Activated CD4-positive, alpha-beta T cell treated with anti-CD3 and anti-CD28 coated beads, Interleukin-2, Interleukin-4, amounts not matched to agents 100 ng/mL and 50 ng/mL, durations not matched to agents 16 hours and 8 hours (primary cell): Measurements from ENCODE around the gene EVL.
A peak's percentile ranks its signal among the peaks of the same experiment; 100 is the strongest.
"Not testable (repeated sequence)": the region's sequence is repeated elsewhere in the genome, so short reads cannot be mapped to it uniquely, and the experiment has no call there.

Source experiments
- DNase-seq: peaks from one replicate; pipeline ENCODE4 v3.0.0-alpha.2; 2020; ENCODE audit warnings: low spot score

EVL gene, protein sequence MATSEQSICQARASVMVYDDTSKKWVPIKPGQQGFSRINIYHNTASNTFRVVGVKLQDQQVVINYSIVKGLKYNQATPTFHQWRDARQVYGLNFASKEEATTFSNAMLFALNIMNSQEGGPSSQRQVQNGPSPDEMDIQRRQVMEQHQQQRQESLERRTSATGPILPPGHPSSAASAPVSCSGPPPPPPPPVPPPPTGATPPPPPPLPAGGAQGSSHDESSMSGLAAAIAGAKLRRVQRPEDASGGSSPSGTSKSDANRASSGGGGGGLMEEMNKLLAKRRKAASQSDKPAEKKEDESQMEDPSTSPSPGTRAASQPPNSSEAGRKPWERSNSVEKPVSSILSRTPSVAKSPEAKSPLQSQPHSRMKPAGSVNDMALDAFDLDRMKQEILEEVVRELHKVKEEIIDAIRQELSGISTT

DNA sequence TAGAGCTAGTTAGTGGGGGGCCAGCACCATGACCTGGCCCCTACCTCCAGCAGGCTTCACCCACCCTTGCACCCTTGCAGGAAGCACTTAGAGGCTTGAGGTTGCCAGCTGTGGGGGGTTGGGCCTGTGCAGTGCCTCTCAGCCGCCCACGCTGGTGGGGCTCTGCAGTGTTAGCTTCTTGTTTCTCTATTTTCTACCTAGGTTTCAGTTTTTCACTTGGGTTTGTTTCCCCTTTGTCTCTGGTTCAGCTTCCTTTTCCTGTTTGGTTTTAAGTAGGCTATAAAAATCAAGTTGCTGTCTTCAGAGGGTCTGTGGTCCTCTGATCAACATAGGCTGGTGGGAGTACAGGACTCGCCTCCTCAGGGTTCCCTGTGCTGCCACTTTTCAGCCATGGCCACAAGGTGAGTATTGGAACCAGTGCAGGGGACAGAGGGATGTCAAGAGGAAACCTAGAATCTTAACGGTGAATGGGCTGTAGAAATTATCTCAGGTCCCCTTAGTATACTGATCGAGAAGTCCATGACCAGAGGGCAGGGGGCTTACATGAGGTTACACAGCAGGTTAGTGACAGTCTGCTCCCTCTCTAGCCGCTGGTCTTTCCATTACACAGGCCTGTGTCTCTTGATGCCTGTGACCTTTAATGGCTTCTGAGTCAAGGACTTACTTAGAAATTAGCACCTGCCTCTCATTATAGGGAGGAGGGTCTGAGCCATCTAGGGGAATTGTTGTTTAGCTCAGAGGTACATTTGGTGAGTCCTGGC lies at the start of gene EVL:
Gene EVL (plus strand): TSS at position 312 of the 761 bp plus-strand sequence. CDS start 79 bp downstream, at position 391.
- DNase-seq = peak; percentile 86

DNA sequence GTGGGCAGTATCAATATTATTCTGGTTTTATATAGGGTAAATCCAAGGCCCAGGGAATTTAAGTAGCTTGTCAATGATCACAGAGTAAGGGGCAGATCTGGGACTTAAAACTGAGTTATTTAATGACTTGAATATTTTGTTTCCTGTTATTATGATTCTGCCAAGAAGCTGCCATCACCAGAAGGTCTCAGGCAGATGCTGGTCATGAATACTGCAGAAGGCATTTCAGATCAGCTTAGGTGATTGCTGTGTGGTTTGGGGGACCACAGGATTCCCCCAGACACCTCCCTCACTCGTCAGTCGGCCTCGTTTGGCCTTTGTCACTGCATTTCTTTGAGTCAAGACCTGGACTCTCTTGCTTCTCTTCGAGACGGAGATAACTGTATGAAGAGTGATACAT lies 47.7 kb upstream of the EVL start:
- no peak for DNase-seq

DNA sequence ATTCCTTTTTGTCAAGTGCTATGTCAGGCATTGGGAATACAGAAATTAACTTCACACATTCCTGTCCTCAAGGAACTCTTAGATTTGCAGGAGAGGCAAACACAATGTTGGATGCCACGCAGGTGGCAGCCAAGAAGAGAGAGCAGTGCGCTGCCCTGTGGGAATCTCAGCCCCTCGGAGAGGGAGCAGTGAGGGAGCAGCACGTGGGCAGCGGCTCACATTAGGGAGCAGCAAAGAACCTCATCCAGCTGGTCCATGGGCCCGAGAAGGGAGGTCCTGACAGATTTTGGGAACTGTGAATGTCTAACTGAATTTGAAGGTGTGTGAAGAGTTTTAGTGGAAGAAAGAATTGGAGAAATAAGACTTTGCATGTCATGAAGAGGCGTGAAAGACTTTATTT lies 47.2 kb upstream of the EVL start:
- DNase-seq = no peak

DNA sequence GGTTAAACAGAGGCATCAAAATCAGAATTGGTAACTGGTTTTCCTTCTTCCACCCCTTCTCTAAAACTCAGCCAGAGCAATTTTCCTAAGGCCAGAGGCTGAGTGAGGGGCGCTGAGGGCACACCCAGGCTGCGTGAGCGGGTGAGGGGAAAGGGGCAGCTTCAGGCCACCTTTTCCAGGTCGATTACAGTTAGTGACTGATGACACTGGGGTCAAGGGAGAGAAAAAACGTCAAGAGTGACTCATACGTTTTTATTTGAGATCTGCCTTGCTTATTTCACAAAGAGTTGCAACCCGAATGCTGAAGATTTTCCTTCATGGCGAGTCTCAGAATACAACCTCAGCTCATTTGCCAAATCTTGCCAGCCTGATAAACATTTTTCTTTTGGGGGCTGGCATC lies 46.7 kb upstream of the EVL start:
- DNase-seq = no peak

DNA sequence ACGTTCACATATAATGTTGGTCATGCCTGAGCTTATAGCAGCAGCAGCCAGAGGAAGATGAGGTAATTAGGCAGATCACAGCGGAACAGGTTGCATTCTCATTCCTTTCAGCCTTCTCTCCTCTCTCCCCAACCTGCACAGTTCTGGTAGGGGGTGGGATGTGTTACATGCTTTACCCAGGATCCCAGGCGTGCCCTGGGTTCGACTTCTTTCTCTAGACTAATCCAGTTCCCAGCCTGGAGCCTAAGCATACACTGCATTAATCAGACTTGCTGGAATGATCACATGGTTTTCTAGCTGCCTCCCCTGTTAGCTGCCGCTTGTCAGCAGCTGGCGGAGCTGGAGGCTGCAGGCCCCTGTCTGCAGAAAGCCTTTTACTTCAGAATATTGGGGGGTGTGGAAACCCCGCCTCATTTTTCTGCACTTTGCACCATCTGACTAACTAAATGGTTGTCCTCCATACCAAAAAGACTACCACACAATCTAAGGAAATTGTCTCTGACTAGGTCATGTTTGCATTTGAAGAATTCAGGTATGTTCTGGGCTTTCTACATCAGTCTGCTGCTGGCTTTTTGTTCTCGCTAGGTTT lies 46.0 kb upstream of the EVL start:
- no peak for DNase-seq

DNA sequence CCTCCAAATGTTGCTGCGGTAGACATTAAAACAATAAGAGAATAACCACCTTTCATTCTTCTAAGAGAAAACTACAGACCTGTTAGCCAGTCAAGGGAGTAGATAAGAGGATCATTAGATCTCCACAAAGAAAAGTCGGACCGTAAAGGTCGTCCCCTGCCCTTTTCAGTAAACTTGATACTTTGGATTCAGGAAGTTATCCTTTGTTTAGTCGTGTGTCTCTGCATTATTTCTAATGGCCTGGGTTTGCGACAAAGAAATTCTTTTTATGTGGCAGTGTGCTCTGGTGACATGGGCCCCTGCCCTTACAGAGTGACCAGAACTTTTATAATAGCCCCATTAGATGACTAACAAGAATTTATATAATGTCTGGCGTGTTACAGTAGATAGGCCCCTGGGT lies 44.6 kb upstream of the EVL start:
- no peak for DNase-seq

DNA sequence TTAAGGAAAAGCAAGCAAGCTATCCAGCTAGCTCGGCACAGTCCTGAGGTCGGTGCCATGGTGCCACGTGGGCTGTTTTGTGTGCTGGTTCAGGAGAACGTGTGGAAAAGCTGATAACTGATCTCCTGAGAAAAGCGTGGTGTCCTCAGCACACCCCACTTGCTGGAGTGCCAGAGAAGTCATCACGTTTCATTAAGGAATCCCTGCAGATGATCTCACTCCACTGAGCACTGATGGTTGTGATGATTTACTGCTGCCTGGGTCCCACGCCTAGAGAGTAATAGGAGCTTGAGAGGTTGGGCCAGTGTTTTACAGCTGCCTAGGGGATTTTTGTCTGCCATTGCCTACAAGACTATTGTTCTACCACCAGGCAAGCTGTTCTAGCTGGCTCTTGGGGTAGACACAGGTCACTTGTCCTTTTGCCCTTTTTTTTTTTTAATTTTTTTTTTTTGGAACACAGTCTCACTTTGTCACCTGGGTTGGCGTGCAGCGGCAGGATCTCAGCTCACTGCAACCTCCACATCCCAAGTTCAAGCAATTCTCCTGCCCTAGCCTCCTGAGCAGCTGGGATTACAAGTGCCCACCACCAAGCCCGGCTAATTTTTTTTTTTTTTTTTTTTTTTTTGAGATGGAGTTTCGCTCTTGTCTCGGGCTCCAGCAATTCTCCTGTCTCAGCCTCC lies 42.3 kb upstream of the EVL start:
- DNase-seq = no peak

DNA sequence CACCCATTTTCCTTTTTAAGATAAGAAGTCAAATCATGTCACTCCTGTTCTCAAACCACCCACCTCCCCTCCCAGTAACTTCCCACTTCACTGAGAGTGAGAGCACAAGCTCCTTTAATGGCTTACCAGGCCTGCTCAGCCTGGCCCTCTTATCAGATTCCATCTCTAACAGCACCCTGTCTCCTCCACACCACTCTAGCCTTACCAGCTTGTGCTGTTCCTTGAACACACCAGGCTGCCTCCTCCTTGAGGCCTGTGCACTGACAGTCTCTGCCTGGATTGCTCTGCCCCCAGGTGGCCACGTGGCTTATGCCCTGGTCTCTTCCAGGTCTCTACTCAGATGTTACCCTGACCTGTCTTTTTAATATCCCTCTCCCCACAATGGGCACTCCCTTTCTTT lies 40.1 kb upstream of the EVL start:
- peak; percentile 26 for DNase-seq

DNA sequence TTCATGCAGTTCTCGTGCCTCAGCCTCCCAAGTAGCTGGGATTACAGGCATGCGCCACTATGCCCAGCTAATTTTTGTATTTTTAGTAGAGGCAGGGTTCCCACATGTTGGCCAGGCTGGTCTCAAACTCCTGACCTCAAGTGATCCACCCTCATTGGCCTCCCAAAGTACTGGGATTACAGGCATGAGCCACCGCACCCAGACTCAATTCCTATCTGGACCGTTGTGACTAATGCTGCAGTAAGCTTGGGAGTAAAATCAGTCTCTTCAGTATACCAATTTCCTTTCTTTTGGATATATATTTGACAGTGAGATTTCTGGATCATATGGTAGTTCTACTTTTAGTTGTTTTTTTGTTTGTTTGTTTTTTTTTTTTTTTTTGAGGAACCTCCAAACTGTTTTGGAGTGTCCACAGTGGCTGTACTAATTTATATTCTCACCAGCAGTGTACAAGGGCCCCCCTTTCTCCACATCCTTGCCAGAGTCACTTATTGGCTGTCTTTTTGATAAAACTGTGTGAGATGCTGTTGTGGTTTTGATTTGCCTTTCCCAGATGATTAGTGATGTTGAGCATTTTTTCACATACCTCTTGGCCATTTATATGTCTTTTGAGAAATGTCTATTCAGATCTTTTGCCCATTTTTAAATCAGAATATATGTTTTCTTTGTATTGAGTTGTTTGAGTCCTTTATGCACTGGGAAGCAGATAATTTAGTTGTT lies 37.3 kb upstream of the EVL start:
- DNase-seq = no peak

DNA sequence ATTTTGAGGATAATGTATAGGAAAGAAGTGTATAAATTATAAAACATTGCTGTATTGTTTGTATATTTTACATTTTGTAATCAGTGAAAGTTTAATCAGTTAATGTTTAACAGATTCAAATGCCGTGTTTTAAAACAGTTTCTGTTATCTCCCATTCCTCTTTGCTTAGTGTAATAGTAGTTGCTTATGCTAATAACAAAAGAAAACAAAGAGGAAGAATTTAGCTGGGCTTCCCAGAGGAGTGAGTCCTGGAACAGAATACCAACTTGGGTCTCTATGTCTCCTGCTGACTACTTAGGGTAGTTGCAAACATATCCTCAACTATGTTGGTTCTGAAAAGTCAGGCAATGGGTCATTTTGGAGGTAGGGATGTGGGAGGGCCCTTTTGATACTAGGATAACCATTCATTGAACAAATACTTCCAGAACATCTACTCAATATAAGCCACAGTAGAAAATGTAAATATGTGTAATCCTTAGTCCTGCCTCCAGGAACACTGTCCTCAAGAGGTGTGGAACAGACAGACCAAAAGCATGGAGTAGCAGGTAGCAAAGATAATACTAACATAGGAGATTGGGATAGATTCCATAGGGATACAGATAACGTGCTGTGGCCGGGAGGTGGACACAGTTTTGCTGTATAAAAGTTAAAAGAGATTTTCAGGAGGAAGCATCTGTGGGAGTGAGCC lies 36.1 kb upstream of the EVL start:
- DNase-seq = no peak

DNA sequence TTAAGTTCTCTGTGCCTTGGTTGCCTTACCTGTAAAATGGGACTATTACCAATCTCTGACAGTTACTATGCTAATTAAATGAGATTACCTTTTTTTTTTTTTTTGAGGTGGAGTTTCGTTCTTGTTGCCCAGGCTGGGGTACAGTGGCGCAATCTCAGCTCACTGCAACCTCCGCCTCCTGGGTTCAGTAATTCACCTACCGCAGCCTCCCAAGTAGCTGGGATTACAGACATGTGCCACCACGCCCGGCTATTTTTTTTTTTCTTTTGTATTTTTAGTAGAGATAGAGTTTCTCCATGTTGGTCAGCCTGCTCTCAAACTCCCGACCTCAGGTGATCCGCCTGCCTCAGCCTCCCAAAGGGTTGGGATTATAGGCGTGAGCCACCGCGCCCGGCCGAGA lies 35.2 kb upstream of the EVL start:
- not testable (repeated sequence) for DNase-seq

DNA sequence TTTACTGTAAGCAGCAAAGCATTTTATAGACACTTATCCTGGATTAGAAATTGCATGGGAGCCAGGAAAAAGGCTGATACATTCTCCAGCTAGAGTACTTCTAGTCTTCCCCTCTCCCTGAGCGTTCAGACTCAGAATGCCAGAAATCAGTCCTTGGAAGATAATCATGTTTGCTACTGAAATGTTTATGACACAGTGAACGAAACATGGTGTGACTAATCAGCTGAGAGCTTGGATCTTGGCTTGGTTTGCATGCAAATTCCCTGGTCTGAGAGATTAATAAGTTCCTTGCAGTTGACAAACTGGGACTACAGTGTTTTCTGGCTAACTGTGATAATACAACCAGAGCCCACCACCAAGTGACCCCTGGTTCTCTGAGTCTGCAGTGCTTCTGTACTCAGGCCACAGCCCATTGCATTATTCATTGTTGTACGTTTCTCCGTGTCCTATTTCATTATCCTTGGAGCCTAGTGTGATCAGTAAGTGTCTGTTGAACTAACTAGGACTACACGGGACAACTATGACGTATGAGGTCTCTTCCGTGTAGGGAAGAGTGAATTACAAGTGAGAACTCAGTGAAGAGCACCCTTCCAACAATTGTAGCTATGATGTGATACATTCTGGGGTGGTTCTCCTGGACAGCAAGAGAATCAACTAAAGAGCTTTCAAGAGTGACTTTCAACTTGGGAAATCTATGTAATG lies 34.6 kb upstream of the EVL start:
- no peak for DNase-seq

DNA sequence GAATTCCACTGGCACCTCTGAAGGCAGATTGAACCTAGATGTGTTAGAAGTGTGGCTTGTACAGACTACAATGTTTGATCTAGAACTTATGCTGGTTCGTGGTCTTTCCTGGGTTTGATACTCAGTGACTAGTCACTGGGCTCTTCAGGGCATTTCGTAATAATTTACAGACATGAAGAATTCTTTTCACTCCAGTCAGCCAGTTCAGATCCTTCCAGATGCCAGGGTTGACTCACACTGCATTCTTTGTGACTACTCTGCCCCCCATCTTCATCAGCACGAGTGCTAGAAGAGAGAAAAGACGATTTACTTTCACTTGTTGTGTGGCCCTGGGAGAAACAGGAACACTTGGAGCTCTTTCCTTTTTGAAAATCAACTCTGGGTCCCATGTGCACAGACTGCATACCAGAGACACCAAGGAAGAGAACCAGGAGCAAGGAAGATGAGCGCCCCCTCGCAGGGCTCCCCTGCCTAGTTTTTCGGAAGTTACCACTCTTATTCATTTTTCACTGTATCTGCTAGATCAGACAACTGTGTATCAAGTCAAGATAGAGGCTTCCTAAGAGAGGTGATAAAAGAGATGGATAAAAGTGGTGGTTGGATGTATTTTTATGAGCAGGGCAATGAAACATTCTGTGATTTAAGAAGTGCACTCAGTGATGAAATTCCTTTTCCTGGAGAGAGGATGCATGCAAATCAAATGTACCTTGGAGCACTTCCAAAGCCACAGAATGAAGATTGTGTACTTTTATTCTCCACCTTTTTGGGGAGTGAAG lies 33.5 kb upstream of the EVL start:
- DNase-seq = no peak

DNA sequence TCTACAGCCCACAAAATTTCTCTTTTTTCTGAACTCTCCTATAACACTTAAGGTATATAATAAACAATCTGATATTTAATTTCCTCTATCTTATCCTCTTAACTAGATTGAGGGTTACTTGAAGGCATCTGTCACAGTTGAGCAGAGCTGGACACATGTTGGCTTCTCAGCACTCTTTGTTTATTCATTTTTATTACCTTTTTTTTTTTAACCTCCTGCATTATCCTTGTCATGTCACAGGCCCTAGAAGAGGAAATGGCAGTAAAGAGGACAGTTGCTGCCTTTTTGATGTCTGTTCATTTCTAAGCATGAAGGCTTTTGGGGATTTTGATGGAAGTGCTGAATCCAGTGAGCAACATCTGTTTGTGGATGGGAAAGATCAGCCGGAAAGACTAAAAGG lies 32.5 kb upstream of the EVL start:
- no peak for DNase-seq

DNA sequence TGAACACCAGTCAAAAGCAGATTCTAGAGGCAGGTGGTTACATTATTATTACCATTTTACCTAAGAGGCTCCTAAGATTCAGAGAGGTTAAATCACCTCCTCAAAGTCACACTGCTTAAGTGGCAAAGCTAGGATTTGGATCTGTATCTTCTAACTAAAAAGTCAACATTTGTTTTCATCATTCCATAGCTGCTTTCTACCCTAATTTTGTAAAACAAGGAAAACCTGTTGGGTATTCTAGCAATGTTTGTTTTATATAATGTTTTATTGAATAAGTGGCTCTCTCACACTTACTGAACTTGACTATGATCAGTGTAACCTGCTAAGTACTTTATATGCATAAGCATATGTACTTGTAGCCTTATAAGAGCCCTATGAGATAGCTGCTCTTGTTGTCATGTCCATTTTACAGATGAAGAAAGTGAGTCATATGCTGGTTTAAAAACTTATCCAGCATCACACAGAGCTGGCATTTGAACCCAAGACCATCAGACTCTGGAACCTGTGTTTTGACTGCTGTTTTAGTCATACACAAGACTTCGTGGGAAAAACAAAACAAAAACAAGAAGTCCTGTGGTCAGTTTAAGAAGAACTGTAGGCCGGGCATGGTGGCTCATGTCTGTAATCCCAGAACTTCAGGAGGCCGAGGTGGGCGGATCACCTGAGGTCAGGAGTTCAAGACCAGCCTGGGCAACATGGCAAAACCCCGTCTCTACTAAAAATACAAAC lies 31.7 kb upstream of the EVL start:
- DNase-seq = no peak

DNA sequence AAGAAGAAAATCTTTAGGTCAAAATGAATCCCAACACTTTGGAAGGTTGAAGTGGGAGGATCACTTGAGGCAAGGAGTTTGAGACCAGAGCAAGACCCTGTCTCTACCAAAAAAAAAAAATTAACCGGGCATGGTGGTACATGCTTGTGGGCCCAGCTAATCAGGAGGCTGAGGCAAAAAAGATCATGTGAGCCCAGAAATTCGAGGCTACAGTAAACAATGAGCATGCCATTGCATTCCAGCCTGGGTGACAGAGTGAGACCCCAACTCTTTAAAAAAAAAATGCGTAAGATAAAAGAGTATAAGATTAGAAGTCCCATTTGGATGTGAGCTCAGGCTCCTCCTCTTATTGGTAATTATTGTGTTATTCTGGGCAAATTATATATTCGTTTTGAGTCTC lies 30.8 kb upstream of the EVL start:
- DNase-seq = no peak

DNA sequence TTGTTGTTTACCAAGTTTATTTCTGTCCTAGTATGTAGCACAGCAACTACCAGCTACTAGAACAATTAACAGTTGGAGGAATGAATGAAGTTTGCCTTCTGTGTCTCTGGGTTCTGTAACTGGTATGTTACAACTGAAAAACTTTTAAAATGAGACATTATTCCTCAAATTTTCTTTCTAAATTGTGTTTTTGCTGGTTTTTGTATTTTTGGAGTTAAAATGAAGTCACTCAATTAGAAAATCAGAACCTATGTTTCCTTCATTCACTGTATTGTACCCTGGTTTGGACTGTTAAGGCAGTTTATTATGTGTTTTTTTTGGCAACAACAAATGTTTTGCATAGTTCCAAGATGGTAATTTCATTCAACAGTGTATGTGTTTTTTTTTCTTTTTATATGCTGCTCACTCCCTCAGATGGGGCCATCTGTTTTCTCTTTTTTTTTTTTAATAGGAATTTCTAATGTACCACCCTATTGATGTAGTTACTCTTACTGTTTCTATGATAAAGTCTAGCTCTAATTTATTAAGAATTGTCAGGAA lies 30.2 kb upstream of the EVL start:
- no peak for DNase-seq

DNA sequence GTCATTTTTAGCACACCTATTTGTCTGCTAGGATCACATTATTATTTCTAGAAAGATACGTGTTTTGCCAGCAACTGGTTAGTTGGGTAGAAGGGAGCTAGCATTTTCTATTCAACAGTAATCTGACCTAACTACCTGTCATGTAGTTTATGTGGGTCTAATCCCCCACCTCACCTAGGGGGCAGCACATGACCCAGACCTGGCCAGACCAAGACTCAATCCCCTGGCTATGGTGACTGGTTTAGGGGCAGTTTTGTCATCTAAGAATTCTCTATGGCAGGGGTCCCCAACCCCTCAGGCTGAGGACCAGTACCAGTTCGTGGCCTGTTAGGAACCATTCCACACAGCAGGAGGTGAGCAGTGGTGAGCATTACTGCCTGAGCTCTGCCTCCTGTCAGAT lies 29.5 kb upstream of the EVL start:
- DNase-seq = no peak

DNA sequence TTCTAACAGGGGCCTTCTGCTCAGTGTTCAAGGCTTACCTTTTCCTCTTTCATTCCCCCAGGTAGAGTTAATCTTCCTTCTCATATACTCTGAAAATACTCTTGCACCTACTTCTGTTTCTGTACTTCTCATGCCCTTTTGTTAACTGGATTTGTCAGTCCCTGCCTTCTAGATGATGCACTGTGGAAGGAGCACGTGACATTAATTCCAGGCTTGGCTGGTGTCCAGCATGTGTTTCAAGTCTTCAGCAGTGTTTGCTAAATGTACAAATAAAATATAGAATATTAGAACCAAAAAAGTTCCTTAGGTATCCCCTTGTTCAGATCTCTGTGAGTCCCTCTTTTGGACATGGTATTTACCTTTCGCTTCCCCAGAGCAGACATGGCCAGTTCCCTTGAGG lies 27.9 kb upstream of the EVL start:
- DNase-seq = no peak
